ENCODE results near the gene FOXD2. TPM values are rescaled to one million over a fixed set of nuclear protein-coding genes. Genes with fewer than 3 reads are reported as not detected.
A peak's percentile ranks its signal among the peaks of the same experiment; 100 is the strongest.

Gene FOXD2
- total and polyA plus RNA-seq, 2 donors (not counting 1 experiment from before 2014, with no cell fraction given): 0.24 to 0.37 TPM

DNA sequence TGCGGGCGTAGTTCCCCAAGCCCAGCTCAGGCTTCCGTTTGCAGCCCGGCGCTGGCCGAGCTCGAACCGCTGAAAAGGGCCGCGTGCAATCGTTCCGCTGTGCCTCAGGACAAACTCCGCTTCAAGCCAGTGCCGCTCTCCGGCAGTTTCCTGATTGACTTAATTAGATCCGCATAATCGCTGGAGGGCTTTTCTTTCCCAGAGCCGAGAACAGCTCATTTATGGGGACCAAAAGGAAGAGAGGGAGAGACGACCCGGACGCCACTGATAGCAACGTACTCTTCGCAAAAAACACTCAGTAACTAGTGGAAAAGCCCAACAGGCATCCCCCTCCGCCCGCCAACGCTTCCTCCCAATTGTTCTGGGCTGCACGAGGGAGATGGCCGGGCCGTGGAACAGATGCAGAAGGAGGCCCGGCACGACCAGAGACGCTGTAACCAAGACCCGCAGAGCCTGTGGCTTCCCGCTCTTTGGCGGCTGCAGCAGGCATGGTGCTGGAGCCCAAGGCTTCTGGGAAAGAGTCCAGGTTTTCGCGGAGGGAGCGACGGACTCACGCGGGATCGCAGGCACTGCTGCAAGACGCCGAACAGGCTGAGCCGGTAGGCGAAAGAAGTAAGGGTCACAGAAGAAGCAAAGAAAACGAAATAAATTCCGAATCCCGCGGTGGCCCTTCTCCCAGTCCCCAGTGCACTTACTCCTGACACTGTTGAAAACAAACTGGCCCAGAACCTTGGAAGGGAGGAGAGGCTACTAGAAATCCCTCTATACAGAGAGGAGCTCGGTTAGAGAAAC is 3.6 kb upstream of the FOXD2 start:
- ChIA-PET POLR2A (no interaction called here), CTCF (interaction anchor here (1.1 to 2.5 kb wide), 3 partner anchors 10 to 292 kb away, joined by 3 to 15 read pairs (median 5); no protein-coding TSS in a partner anchor)
- H3K4me3 ChIP-seq (ENCODE audit: control extremely low read depth in 1 of 5, extremely low read depth in 1 of 5, insufficient read depth in 1 of 5, low read depth in 2 of 5, low read length in 4 of 5): peak overlapping the region in 1 of 5 experiments; percentile 32
- peaks cover 24% of the 10 kb centered on the region for H4K20me1 ChIP-seq (ENCODE audit: control insufficient read depth, insufficient read depth, low read length, poor library complexity, severe bottlenecking)
- intact Hi-C loops (cut with micrococcal nuclease): no loop called here
- H3K4me1 ChIP-seq (ENCODE audit: control insufficient read depth in 2 of 2, insufficient read depth in 2 of 2, low read length in 2 of 2): peaks cover 51 to 52% of the 10 kb centered on the region in 2 donors
- H3K27ac Mint-ChIP-seq: peak overlapping the region; percentile 20
- ATAC-seq (ENCODE audit: low read depth): no peak
- peak overlapping the region; percentile 68 for H3K4me3 Mint-ChIP-seq
- 16% methylated on average over 49 of the region's 51 CpGs for WGBS (ENCODE audit: insufficient coverage)
- no peaks in the 10 kb centered on the region for H3K79me2 ChIP-seq (ENCODE audit: control insufficient read depth, insufficient read depth, low read length)
- TF ChIP-seq, protein P1, sequence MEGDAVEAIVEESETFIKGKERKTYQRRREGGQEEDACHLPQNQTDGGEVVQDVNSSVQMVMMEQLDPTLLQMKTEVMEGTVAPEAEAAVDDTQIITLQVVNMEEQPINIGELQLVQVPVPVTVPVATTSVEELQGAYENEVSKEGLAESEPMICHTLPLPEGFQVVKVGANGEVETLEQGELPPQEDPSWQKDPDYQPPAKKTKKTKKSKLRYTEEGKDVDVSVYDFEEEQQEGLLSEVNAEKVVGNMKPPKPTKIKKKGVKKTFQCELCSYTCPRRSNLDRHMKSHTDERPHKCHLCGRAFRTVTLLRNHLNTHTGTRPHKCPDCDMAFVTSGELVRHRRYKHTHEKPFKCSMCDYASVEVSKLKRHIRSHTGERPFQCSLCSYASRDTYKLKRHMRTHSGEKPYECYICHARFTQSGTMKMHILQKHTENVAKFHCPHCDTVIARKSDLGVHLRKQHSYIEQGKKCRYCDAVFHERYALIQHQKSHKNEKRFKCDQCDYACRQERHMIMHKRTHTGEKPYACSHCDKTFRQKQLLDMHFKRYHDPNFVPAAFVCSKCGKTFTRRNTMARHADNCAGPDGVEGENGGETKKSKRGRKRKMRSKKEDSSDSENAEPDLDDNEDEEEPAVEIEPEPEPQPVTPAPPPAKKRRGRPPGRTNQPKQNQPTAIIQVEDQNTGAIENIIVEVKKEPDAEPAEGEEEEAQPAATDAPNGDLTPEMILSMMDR (IDR thresholded peaks at IDR 0.05): no peak
- peak; percentile 90 for TF ChIP-seq EZH2 (IDR thresholded peaks at IDR 0.05; ENCODE audit: borderline replicate concordance, insufficient read depth, low read depth, low read length, poor library complexity, severe bottlenecking)
- no peaks in the 10 kb centered on the region for H3K36me3 ChIP-seq (replicated peaks in 1 of 2; ENCODE audit: control extremely low read depth in 1 of 2, control insufficient read depth in 1 of 2, extremely low read depth in 1 of 2, insufficient read depth in 2 of 2, low read length in 1 of 2)
- no peak overlapping the region for H3K9ac ChIP-seq (ENCODE audit: low read length)
- peaks cover 0 to 31% (median 0%) of the 10 kb centered on the region in 3 donors for H3K9me3 ChIP-seq (ENCODE audit: control extremely low read depth in 1 of 3, control insufficient read depth in 2 of 3, insufficient read depth in 1 of 3, low read length in 2 of 3)
- H3K27me3 Mint-ChIP-seq: peaks cover 49% of the 10 kb centered on the region
- H3K9me3 Mint-ChIP-seq (ENCODE audit: insufficient read depth): no peaks in the 10 kb centered on the region
- H2AFZ ChIP-seq (ENCODE audit: insufficient read depth, low read depth, low read length, poor library complexity, severe bottlenecking): peak overlapping the region; percentile 47
- peaks cover 53% of the 10 kb centered on the region for H3K4me1 Mint-ChIP-seq
- peak; percentile 53 for DNase-seq
- no peak overlapping the region for H3K27ac ChIP-seq (ENCODE audit: low read length in 2 of 2)
- H3K27me3 ChIP-seq (replicated peaks in 1 of 4; ENCODE audit: control extremely low read depth in 1 of 4, control insufficient read depth in 3 of 4, insufficient read depth in 4 of 4, low read length in 3 of 4): peaks cover 4 to 75% (median 40%) of the 10 kb centered on the region in 4 experiments
- peak overlapping the region; percentile 67 for H3K4me2 ChIP-seq (replicated peaks; ENCODE audit: low read depth, low read length, poor library complexity, severe bottlenecking)
